Measurements from ENCODE around the gene IRF4. TPM values are rescaled to one million over a fixed set of nuclear protein-coding genes. Genes with fewer than 3 reads are reported as not detected.

The IRF4 gene
- total RNA-seq, 1 donor from 2014 or later: 0.11 TPM

GRCh38 chr6:360764-361373 lies 30.7 kb upstream of the IRF4 start:
- Mint-ChIP-seq H3K4me3 (no peak overlapping the region), H3K4me1 (peaks cover 2% of the 10 kb centered on the region), H3K36me3 (peaks cover 2% of the 10 kb centered on the region), H3K9me3 (peaks cover 71% of the 10 kb centered on the region), H3K27ac (no peak overlapping the region), H3K27me3 (ENCODE audit: insufficient read depth, low read depth) (peaks cover 4% of the 10 kb centered on the region)
- H3K27me3 ChIP-seq: no peaks in the 10 kb centered on the region
- H3K9me3 ChIP-seq (ENCODE audit: low read depth): peaks cover 23% of the 10 kb centered on the region
- H3K79me2 ChIP-seq (ENCODE audit: low read depth): no peaks in the 10 kb centered on the region
- no peak overlapping the region for H3K9ac ChIP-seq
- TF ChIP-seq EZH2phosphoT487 (IDR thresholded peaks at IDR 0.05): no peak
- TF ChIP-seq EZH2 (IDR thresholded peaks at IDR 0.05): no peak
- TF ChIP-seq, protein P1, sequence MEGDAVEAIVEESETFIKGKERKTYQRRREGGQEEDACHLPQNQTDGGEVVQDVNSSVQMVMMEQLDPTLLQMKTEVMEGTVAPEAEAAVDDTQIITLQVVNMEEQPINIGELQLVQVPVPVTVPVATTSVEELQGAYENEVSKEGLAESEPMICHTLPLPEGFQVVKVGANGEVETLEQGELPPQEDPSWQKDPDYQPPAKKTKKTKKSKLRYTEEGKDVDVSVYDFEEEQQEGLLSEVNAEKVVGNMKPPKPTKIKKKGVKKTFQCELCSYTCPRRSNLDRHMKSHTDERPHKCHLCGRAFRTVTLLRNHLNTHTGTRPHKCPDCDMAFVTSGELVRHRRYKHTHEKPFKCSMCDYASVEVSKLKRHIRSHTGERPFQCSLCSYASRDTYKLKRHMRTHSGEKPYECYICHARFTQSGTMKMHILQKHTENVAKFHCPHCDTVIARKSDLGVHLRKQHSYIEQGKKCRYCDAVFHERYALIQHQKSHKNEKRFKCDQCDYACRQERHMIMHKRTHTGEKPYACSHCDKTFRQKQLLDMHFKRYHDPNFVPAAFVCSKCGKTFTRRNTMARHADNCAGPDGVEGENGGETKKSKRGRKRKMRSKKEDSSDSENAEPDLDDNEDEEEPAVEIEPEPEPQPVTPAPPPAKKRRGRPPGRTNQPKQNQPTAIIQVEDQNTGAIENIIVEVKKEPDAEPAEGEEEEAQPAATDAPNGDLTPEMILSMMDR (IDR thresholded peaks at IDR 0.05): no peak
- no peaks in the 10 kb centered on the region for H3F3A ChIP-seq (ENCODE audit: low read depth)
- no peak overlapping the region for H3K4me2 ChIP-seq
- no peak overlapping the region for H3K27ac ChIP-seq
- no peaks in the 10 kb centered on the region for H3K36me3 ChIP-seq
- no peak overlapping the region for H2AFZ ChIP-seq (replicated peaks)
- H3K4me1 ChIP-seq: peaks cover under 1% of the 10 kb centered on the region
- H3K4me3 ChIP-seq: no peak overlapping the region
- DNase-seq (ENCODE audit: low spot score): no peak
- no peaks in the 10 kb centered on the region for H4K20me1 ChIP-seq (ENCODE audit: low read depth)

- peaks cover 23% of the 10 kb centered on the region for H3K9me3 ChIP-seq (ENCODE audit: low read depth)
- no peak for DNase-seq (ENCODE audit: low spot score)
- H3K36me3 ChIP-seq: no peaks in the 10 kb centered on the region
- Mint-ChIP-seq H3K27ac (no peak overlapping the region), H3K4me1 (peaks cover 4% of the 10 kb centered on the region), H3K9me3 (peaks cover 70% of the 10 kb centered on the region), H3K36me3 (peaks cover 2% of the 10 kb centered on the region), H3K4me3 (no peak overlapping the region), H3K27me3 (ENCODE audit: insufficient read depth, low read depth) (peaks cover 4% of the 10 kb centered on the region)
- no peaks in the 10 kb centered on the region for H4K20me1 ChIP-seq (ENCODE audit: low read depth)
- no peak overlapping the region for H2AFZ ChIP-seq (replicated peaks)
- H3K4me2 ChIP-seq: no peak overlapping the region
- no peaks in the 10 kb centered on the region for H3K79me2 ChIP-seq (ENCODE audit: low read depth)
- H3K4me1 ChIP-seq: no peaks in the 10 kb centered on the region
- H3F3A ChIP-seq (ENCODE audit: low read depth): no peaks in the 10 kb centered on the region
- TF ChIP-seq EZH2phosphoT487 (IDR thresholded peaks at IDR 0.05) (no peak), EZH2 (IDR thresholded peaks at IDR 0.05) (no peak)
- TF ChIP-seq, protein P1 (IDR thresholded peaks at IDR 0.05): no peak
- no peak overlapping the region for H3K9ac ChIP-seq
- H3K4me3 ChIP-seq: no peak overlapping the region
- no peaks in the 10 kb centered on the region for H3K27me3 ChIP-seq
- H3K27ac ChIP-seq: no peak overlapping the region
Measured at GRCh38 chr6:361411-362132, 30.0 kb upstream of the IRF4 start.

DNA sequence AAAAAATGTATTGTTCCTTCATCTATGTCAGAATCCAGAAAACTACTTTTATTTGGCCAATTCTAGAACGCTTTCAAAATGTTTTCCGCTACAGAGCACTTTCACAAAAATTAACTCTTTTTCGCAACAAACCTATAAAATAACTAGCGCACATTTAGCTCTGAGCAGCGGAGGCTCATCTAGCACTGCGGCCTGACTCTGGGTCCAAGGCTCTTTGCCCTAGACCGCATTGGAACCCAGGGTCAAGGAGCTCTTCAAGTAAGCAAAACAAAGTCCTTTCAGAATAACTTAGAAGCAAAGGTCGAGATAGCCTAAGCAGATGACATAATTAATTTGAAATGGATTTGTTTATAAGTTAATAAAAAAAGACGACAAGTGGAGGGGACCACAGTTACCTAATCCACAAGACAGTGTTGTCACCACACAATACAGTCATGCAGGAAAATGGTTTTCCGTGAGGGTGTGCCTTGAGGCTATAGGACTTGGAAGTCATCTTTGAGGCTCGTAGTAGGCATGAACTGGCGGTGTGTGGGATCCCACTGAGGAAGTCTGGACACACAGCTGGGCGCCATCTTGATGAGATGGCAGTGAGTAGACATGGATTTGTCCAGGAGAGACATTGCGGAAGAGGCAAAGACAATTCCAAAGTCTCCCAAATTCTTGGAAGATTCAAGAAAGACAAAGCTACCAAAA lies 29.2 kb upstream of the IRF4 start:
- H4K20me1 ChIP-seq (ENCODE audit: low read depth): no peaks in the 10 kb centered on the region
- peaks cover 4% of the 10 kb centered on the region for H3F3A ChIP-seq (ENCODE audit: low read depth)
- peaks cover 70% of the 10 kb centered on the region for H3K9me3 Mint-ChIP-seq
- no peak for DNase-seq (ENCODE audit: low spot score)
- peaks cover 10% of the 10 kb centered on the region for H3K4me1 Mint-ChIP-seq
- H3K27ac ChIP-seq: no peak overlapping the region
- H3K36me3 ChIP-seq: no peaks in the 10 kb centered on the region
- H3K4me1 ChIP-seq: no peaks in the 10 kb centered on the region
- H2AFZ ChIP-seq (replicated peaks): no peak overlapping the region
- TF ChIP-seq, protein P1 (IDR thresholded peaks at IDR 0.05): no peak
- TF ChIP-seq EZH2 (IDR thresholded peaks at IDR 0.05): no peak
- no peak for TF ChIP-seq EZH2phosphoT487 (IDR thresholded peaks at IDR 0.05)
- H3K4me2 ChIP-seq: no peak overlapping the region
- H3K27me3 ChIP-seq: no peaks in the 10 kb centered on the region
- no peaks in the 10 kb centered on the region for H3K79me2 ChIP-seq (ENCODE audit: low read depth)
- H3K36me3 Mint-ChIP-seq: peaks cover 2% of the 10 kb centered on the region
- H3K9me3 ChIP-seq (ENCODE audit: low read depth): peaks cover 23% of the 10 kb centered on the region
- peaks cover 4% of the 10 kb centered on the region for H3K27me3 Mint-ChIP-seq (ENCODE audit: insufficient read depth, low read depth)
- H3K9ac ChIP-seq: no peak overlapping the region
- no peak overlapping the region for H3K27ac Mint-ChIP-seq
- H3K4me3 ChIP-seq: no peak overlapping the region
- no peak overlapping the region for H3K4me3 Mint-ChIP-seq
